Kidney epithelial cell (primary cell): Measurements from ENCODE around the gene KLK5. TPM values are rescaled to one million over a fixed set of nuclear protein-coding genes. Genes with fewer than 3 reads are reported as not detected.
A peak's percentile ranks its signal among the peaks of the same experiment; 100 is the strongest.

Experiments
- DNase-seq: peaks from one replicate; pipeline ENCODE4 v3.0.0-alpha.2; 2010; ENCODE audit warnings: low read depth
- H3K27me3 ChIP-seq: 2 replicates; pipeline ENCODE4 v1.6.0; 2011; ENCODE audit warnings: low read length; ENCODE audit not compliant: control insufficient read depth, insufficient read depth
- H3K36me3 ChIP-seq: 2 replicates; pipeline ENCODE4 v1.5.1; 2011; ENCODE audit warnings: low read length; ENCODE audit not compliant: control insufficient read depth, insufficient read depth
- H3K4me3 ChIP-seq: 2 replicates; pipeline ENCODE4 v1.5.1; 2011; ENCODE audit warnings: low read depth, mild to moderate bottlenecking, control low read depth, low read length
- total RNA-seq: library from RNA; depleted of rRNA; stranded (reverse); fragments of >200 nt; gene quantifications from 2 replicates; pipeline ENCODE4 v1.2.3, GENCODE V29; 2015
- TF ChIP-seq, protein P1 (sequence below): IDR thresholded peaks from 2 replicates; pipeline ENCODE4 v1.5.1; 2011; ENCODE audit warnings: mild to moderate bottlenecking, moderate library complexity, low read length, control low read depth, inconsistent platforms; ENCODE audit not compliant: insufficient read depth, poor library complexity, severe bottlenecking

Gene KLK5, protein sequence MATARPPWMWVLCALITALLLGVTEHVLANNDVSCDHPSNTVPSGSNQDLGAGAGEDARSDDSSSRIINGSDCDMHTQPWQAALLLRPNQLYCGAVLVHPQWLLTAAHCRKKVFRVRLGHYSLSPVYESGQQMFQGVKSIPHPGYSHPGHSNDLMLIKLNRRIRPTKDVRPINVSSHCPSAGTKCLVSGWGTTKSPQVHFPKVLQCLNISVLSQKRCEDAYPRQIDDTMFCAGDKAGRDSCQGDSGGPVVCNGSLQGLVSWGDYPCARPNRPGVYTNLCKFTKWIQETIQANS
- 10.8 and 11.3 TPM in 2 replicates for total RNA-seq

DNA sequence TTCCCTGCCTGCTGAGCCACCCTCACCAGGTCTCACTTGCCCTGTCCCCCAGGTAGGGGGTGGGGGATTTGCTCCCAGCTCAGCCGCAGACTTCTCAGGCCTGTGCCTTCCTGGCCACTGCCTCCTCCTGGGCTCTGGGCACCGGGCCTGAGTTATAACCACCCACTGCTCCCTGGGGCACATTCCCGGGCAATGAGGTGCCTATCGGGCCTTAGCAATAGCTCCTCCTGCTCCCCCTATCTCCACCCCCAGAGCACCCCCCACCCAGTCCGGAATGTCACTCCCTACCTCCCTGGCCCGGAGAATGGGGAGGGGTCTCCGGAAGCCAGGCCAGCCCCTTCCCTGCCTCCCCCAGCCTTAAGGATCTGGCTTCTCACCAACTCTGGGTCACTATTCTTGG, at the start of gene KLK5:
Gene KLK5, minus strand, starts transcription at position 129 of the 400 bp plus-strand sequence. CDS start 381 bp downstream, outside the sequence.
- TF ChIP-seq, protein P1, sequence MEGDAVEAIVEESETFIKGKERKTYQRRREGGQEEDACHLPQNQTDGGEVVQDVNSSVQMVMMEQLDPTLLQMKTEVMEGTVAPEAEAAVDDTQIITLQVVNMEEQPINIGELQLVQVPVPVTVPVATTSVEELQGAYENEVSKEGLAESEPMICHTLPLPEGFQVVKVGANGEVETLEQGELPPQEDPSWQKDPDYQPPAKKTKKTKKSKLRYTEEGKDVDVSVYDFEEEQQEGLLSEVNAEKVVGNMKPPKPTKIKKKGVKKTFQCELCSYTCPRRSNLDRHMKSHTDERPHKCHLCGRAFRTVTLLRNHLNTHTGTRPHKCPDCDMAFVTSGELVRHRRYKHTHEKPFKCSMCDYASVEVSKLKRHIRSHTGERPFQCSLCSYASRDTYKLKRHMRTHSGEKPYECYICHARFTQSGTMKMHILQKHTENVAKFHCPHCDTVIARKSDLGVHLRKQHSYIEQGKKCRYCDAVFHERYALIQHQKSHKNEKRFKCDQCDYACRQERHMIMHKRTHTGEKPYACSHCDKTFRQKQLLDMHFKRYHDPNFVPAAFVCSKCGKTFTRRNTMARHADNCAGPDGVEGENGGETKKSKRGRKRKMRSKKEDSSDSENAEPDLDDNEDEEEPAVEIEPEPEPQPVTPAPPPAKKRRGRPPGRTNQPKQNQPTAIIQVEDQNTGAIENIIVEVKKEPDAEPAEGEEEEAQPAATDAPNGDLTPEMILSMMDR = no peak
- no peak for DNase-seq
- peak within 1 kb of the TSS; percentile 6 for H3K4me3 ChIP-seq
- no peaks in the 10 kb centered on the region for H3K36me3 ChIP-seq
- H3K27me3 ChIP-seq = peaks cover 2% of the 10 kb centered on the region

DNA sequence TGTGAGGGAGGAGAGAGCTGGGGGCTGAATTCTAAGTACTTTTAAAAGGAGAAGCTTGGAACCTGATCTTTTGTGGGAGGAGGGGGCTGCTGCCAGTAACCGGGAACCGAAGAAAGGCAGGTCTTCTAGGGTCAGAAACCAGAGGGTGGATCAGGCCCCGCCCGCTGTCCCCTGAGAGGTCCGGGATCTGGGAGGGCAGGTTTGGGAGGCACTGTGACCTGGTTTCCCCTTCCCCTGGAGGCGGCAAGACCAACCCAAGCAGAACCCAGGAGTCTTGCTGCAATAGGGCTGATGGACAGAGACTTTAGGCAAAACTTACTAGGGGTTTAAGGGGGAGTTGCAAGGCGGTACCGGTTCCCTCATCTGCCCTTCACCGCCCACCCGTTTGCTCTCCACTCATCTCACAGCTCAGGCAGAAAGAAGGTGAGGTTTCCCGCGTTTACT, 49.3 kb upstream of the KLK5 start:
- TF ChIP-seq, protein P1 = no peak
- Histone ChIP-seq H3K4me3 (no peak overlapping the region), H3K27me3 (peaks cover 3% of the 10 kb centered on the region), H3K36me3 (no peaks in the 10 kb centered on the region)
- no peak for DNase-seq

DNA sequence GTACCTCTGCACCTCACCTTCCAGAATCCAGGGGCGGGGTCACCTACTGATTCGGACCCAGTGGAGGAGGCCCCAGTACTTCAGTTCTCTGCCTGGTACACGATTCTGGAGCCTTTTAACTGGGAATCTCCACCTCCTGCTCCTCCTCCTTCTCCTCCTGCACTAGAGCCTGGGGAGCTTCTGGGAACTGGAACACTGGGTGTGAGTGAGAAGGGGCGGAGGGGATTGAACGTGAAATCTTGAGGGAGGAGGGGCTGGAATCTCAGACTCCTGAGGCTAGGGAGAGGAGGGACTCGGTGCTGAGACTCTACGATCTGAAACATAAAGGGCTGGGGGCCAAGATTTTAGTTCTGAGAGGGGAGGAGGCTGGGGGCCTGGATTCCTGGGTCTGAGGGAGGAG, 48.7 kb upstream of the KLK5 start, which contains the start of gene KLK8:
Gene KLK8, minus strand, starts transcription at position 90 of the 400 bp plus-strand sequence. CDS start 437 bp downstream, outside the sequence.
- Histone ChIP-seq H3K4me3 (no peak within 1 kb of the TSS), H3K36me3 (no peaks in the 10 kb centered on the region), H3K27me3 (peaks cover 3% of the 10 kb centered on the region)
- no peak for DNase-seq
- TF ChIP-seq, protein P1 = no peak

DNA sequence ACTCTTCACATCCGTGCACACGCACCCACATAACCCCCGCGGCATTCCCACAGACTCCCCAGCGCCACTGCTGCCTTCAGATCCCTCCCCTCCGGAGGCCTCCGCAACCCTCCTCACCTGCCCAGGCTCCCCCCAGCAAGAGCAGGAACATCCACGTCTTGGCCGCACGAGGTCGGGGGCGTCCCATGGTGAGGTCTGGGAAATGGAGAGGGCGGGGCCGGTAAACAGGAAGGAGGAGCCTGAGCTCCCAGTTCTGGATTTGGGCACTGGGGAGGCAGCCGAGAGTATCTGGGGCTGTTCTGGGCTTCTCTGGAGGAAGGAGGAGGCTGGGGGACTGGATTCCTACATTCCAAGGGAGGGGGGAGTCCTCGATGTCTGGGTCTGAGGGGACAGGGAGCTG, 48.1 kb upstream of the KLK5 start:
- TF ChIP-seq, protein P1 = no peak
- H3K4me3 ChIP-seq = no peak overlapping the region
- no peak for DNase-seq

DNA sequence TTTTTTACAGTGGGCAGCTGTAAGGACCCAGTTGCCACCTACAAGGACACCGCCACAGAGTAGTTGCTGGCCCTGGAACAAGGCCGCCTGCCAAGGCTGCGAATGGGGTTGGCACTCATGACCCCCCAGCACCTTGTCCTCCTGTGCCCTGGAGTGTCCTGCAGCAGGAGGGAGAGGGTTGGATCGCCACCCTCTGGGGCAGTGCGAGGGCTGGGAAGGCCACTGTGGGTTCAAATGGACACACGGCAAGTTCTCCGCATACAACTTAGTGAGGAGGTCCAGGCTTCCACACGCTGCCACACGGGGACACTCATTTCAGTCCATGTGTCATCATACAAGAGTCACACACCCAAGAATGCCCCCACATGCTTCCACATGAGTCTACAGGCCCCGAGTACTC, 47.6 kb upstream of the KLK5 start:
- Histone ChIP-seq H3K36me3 (no peaks in the 10 kb centered on the region), H3K4me3 (no peak overlapping the region), H3K27me3 (peaks cover 3% of the 10 kb centered on the region)
- TF ChIP-seq, protein P1 = no peak
- no peak for DNase-seq

More for the DNA sequence above, 48.1 kb upstream of the KLK5 start:
- Histone ChIP-seq H3K27me3 (peaks cover 3% of the 10 kb centered on the region), H3K36me3 (no peaks in the 10 kb centered on the region)

DNA sequence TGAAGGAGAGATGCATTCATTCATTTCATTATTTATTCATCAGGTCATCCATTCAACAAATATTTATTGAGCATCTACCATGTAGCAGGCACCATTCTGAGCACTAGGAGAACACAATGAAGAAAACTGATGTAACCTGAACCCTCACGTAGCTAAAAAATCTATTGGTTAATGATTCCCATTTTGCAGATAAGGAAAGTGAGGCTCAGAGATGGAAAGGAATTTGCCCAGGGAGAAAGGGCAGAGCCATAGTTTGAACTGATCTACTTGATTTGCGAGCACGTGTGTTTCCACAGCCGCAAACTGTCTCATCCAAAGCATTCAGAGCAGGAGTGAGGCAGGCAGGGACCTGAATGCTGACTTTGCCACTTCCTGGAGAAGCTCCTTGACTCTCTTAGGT, 45.8 kb upstream of the KLK5 start:
- TF ChIP-seq, protein P1 = no peak
- no peak overlapping the region for H3K4me3 ChIP-seq
- peaks cover 3% of the 10 kb centered on the region for H3K27me3 ChIP-seq
- DNase-seq = no peak
- no peaks in the 10 kb centered on the region for H3K36me3 ChIP-seq
